Testis (tissue), 2 donors: ENCODE data around the gene NUCKS1.

Experiments
- POLR2A ChIP-seq: fragments of 450-650 bp; IDR thresholded peaks from one replicate; pipeline ENCODE4 v1.6.1; 2017; ENCODE audit warnings: antibody characterized with exemption, mild to moderate bottlenecking, moderate library complexity
- TF ChIP-seq, protein P1 (sequence below), 3 experiments: fragments of 450-650 bp in 2 of 3; fragments of 200-600 bp in 1 of 3; sonication (generic) in 1 of 3; IDR thresholded peaks; one replicate each; pipeline ENCODE4 v1.5.1; 2016 to 2019; ENCODE audit warnings: antibody characterized with exemption in 3 of 3, mild to moderate bottlenecking in 2 of 3, moderate library complexity in 1 of 3

DNA sequence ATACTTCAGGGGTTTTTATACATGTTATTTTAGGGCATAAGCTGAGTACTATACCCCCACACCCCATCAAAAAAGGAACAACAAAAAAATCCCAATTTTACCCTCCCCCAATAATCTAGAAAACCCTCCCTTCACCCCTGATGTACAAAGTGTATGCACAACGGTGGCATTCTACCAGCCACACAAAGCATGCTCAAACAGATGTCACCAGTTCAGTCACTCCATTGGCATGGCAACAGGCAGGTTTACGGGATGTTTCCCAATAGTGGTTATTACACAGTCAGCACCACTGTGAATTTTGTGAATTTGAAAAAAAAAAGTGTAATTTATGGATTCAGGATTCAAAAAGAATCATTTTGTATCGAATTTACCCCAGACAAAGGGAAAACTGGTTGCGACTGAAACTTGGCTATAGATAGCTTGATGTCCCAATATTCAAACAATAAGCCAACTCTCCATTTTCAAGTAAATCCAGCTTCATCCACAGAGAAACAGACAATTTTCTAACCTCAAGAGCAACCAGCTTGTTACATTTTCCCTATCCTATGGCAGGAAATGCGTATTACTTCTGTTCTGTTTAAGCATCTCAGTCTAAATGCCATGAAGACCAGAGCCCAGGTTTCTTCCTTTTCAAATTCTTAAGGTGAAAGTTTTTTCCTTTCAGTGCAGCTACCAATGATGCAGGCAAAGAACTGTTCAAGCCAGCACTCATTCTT is 35.6 kb downstream of the NUCKS1 start:
- TF ChIP-seq, protein P1, sequence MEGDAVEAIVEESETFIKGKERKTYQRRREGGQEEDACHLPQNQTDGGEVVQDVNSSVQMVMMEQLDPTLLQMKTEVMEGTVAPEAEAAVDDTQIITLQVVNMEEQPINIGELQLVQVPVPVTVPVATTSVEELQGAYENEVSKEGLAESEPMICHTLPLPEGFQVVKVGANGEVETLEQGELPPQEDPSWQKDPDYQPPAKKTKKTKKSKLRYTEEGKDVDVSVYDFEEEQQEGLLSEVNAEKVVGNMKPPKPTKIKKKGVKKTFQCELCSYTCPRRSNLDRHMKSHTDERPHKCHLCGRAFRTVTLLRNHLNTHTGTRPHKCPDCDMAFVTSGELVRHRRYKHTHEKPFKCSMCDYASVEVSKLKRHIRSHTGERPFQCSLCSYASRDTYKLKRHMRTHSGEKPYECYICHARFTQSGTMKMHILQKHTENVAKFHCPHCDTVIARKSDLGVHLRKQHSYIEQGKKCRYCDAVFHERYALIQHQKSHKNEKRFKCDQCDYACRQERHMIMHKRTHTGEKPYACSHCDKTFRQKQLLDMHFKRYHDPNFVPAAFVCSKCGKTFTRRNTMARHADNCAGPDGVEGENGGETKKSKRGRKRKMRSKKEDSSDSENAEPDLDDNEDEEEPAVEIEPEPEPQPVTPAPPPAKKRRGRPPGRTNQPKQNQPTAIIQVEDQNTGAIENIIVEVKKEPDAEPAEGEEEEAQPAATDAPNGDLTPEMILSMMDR (IDR thresholded peaks at IDR 0.05), result no peak
- no peak for TF ChIP-seq POLR2A
